IMR-90 (cell line): Measurements from ENCODE around the gene MMP8.

ENCODE experiments used
- BHLHE40 ChIP-seq: fragments of 150-350 bp; IDR thresholded peaks from 2 replicates; pipeline ENCODE4 v1.6.1; 2016; ENCODE audit warnings: mild to moderate bottlenecking, low read depth, low read length
- CTCF ChIP-seq: conservative IDR thresholded peaks from 2 replicates; pipeline ENCODE4 v1.5.1; 2012; ENCODE audit warnings: mild to moderate bottlenecking, low read depth, low read length, improper control_type of control experiment
- MAFK ChIP-seq: IDR thresholded peaks from 2 replicates; pipeline ENCODE4 v1.6.1; 2012; ENCODE audit warnings: low read depth, low read length, improper control_type of control experiment
- MAZ ChIP-seq: IDR thresholded peaks from 2 replicates; pipeline ENCODE4 v1.6.1; 2012; ENCODE audit warnings: low read depth, mild to moderate bottlenecking, low read length, improper control_type of control experiment, moderate library complexity, borderline replicate concordance
- NFE2L2 ChIP-seq: fragments of 150-350 bp; IDR thresholded peaks from 2 replicates; pipeline ENCODE4 v1.6.1; 2016; ENCODE audit warnings: low read depth, mild to moderate bottlenecking, low read length
- POLR2A ChIP-seq: IDR thresholded peaks from 2 replicates; pipeline ENCODE4 v1.6.1; 2012; ENCODE audit warnings: mild to moderate bottlenecking, low read depth, low read length
- RAD21 ChIP-seq: IDR thresholded peaks from 2 replicates; pipeline ENCODE4 v1.6.1; 2012; ENCODE audit warnings: low read length, improper control_type of control experiment
- RFX5 ChIP-seq: IDR thresholded peaks from 2 replicates; pipeline ENCODE4 v1.8.0; 2012; ENCODE audit warnings: low read depth, mild to moderate bottlenecking, low read length, moderate library complexity
- SMC3 ChIP-seq: fragments of 150-350 bp; IDR thresholded peaks from 2 replicates; pipeline ENCODE4 v1.6.1; 2016; ENCODE audit warnings: low read depth, mild to moderate bottlenecking, antibody characterized with exemption, low read length, moderate library complexity

GRCh38 chr11:102685754-102686153, 39.0 kb downstream of the MMP8 start:
- TF ChIP-seq CTCF (no peak), MAFK (no peak), RFX5 (no peak), SMC3 (no peak), POLR2A (no peak), MAZ (no peak), BHLHE40 (no peak), NFE2L2 (no peak), RAD21 (no peak)
